Non-pigmented ciliary epithelial cell (primary cell): ENCODE results near the gene HLCS.

Experiments
- DNase-seq: peaks from one replicate; pipeline ENCODE4 v3.0.0-alpha.2; 2010; ENCODE audit warnings: low read depth

HLCS gene

GRCh38 chr21:36883532-36884486 lies 82.7 kb downstream of the HLCS start:
- no peak for DNase-seq

- DNase-seq = no peak
These were observed 83.7 kb downstream of the HLCS start for GRCh38 chr21:36882776-36883175.

- DNase-seq = peak; percentile 54
These were observed 85.2 kb downstream of the HLCS start for GRCh38 chr21:36881228-36881627.

GRCh38 chr21:36879827-36880226 lies 86.6 kb downstream of the HLCS start:
- DNase-seq = no peak

GRCh38 chr21:36877741-36878140 lies 88.7 kb downstream of the HLCS start:
- DNase-seq = no peak

GRCh38 chr21:36874665-36875064 lies 91.8 kb downstream of the HLCS start:
- no peak for DNase-seq

- DNase-seq = no peak
These were observed 93.0 kb downstream of the HLCS start for GRCh38 chr21:36873513-36873912.

GRCh38 chr21:36867291-36867905 lies 99.1 kb downstream of the HLCS start:
- DNase-seq = no peak

- DNase-seq = no peak
These were observed 100.0 kb downstream of the HLCS start for GRCh38 chr21:36866419-36866818.

- DNase-seq = no peak
These were observed 101.5 kb downstream of the HLCS start for GRCh38 chr21:36864974-36865373.

- no peak for DNase-seq
These were observed 103.2 kb downstream of the HLCS start for GRCh38 chr21:36863260-36863659.

GRCh38 chr21:36861595-36862323 lies 104.7 kb downstream of the HLCS start:
- no peak for DNase-seq

- peak; percentile 36 for DNase-seq
These were observed 105.5 kb downstream of the HLCS start for GRCh38 chr21:36860736-36861594.

- DNase-seq = no peak
These were observed 106.5 kb downstream of the HLCS start for GRCh38 chr21:36859744-36860501.

- no peak for DNase-seq
These were observed 108.0 kb downstream of the HLCS start for GRCh38 chr21:36858320-36858957.

- no peak for DNase-seq
These were observed 109.8 kb downstream of the HLCS start for GRCh38 chr21:36856643-36857042.

- DNase-seq = no peak
These were observed 112.1 kb downstream of the HLCS start for GRCh38 chr21:36854391-36854790.

- no peak for DNase-seq
These were observed 113.6 kb downstream of the HLCS start for GRCh38 chr21:36852864-36853263.

- DNase-seq = no peak
These were observed 114.2 kb downstream of the HLCS start for GRCh38 chr21:36852293-36852692.

GRCh38 chr21:36851121-36851520 lies 115.3 kb downstream of the HLCS start:
- DNase-seq = no peak
